NCI-H1694 treated with DMSO at 0.1 percent for 48 hours (cell line): Measurements from ENCODE around the gene COLEC11.
A peak's percentile ranks its signal among the peaks of the same experiment; 100 is the strongest.

Source experiments
- DNase-seq: peaks from one replicate; lab custom pipeline; 2025; lab: John Stamatoyannopoulos, UW

COLEC11 gene

GRCh38 chr2:3675687-3676086 is 80.8 kb downstream of the COLEC11 start:
- no peak for DNase-seq

GRCh38 chr2:3677436-3677835 is 82.5 kb downstream of the COLEC11 start:
- no peak for DNase-seq

- no peak for DNase-seq
These were observed 83.3 kb downstream of the COLEC11 start for GRCh38 chr2:3678212-3678611.

- DNase-seq: no peak
These were observed 84.3 kb downstream of the COLEC11 start for GRCh38 chr2:3679180-3679579.

- no peak for DNase-seq
These were observed 84.9 kb downstream of the COLEC11 start for GRCh38 chr2:3679616-3680393.

- no peak for DNase-seq
These were observed 85.8 kb downstream of the COLEC11 start for GRCh38 chr2:3680548-3681345.

- DNase-seq: no peak
These were observed 86.7 kb downstream of the COLEC11 start for GRCh38 chr2:3681625-3682024.

GRCh38 chr2:3682811-3683210 is 87.9 kb downstream of the COLEC11 start:
- DNase-seq: no peak

GRCh38 chr2:3683748-3684454 is 89.0 kb downstream of the COLEC11 start:
- no peak for DNase-seq

- no peak for DNase-seq
These were observed 95.3 kb downstream of the COLEC11 start for GRCh38 chr2:3689998-3690748.

GRCh38 chr2:3692375-3692774 is 97.5 kb downstream of the COLEC11 start:
- peak; percentile 83 for DNase-seq
